ENCODE measurements around the gene GDF15.
A peak's percentile ranks its signal among the peaks of the same experiment; 100 is the strongest.
"Not testable (repeated sequence)": the region's sequence is repeated elsewhere in the genome, so short reads cannot be mapped to it uniquely, and the experiment has no call there.

Gene GDF15

GRCh38 chr19:18392417-18392816 is 6.5 kb downstream of the GDF15 start:
- no peak for DNase-seq

GRCh38 chr19:18392926-18393325 is 7.0 kb downstream of the GDF15 start:
- no peak for DNase-seq

GRCh38 chr19:18393836-18394235 is 7.9 kb downstream of the GDF15 start:
- DNase-seq, result no peak

DNA sequence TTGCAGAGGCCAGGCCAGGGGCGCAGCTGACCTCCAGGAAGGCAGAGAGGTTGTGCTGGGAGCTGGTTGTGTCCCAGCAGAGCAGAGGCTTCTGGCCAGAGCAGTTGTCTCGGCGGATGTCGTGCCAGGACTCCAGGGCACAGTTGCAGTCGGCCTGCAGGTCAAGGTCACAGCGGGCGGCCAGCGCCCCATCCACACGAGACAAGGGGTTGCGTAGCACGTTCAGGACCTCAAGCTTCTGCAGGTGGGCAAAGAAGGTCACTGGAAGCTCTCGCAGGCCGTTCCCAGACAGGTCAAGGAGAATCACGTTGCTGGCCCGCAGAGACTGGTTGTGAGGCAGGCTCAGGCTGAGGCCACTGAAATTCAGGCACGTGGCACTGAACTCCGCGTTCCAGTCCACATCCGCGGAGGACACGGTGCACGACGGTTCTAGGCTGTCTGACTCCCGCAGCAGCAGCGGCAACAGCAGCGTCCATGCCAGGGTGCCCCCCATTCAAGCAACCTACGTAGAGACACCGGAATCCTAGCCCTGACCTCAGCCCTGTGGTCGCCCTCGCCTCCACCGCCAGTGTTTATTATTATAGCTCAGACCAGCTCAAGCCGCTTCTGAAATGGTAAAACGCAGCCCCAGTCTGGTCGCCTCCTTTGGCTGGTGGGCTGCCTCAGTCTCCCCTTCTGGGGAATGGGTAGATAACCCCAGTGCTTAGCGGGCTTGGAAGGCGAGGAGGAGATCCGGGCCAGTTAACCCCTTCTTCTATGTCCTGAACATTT is 10.7 kb downstream of the GDF15 start:
- no peak for DNase-seq

- no peak for DNase-seq
These were observed 11.6 kb downstream of the GDF15 start, which contains the start of gene LRRC25 for GRCh38 chr19:18397242-18398202. LRRC25 (minus strand) TSS chr19:18397622; CDS start chr19:18396963, 659 bp downstream.

GRCh38 chr19:18399008-18399407 is 13.1 kb downstream of the GDF15 start:
- DNase-seq, result peak; percentile 56

- DNase-seq, result peak; percentile 72
These were observed 15.7 kb downstream of the GDF15 start for GRCh38 chr19:18401580-18402112.

DNA sequence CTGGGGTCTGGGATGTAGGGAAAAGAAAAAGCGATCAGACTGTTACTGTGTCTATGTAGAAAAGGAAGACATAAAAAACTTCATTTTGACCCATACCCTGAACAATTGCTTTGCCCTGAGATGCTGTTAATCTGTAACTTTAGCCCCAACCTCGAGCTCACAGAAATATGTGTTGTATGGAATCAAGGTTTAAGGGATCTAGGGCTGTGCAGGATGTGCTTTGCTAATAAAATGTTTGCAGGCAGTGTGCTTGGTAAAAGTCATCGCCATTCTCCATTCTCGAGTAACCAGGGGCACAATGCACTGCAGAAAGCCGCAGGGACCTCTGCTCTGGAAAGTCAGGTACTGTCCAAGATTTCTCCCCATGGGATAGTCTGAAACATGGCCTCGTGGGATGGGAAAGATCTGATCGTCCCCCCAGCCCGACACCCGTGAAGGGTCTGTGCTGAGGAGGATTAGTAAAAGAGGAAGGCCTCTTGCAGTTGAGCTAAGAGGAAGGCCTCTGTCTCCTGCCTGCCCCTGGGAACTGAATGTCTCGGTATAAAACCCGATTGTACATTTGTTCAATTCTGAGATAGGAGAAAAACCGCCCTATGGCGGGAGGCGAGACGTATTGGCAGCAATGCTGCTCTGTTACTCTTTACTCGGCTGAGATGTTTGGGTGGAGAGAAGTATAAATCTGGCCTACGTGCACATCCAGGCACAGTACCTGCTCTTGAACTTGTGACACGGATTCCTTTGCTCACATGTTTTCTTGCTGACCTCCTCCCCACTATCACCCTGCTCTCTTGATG is 16.7 kb downstream of the GDF15 start:
- DNase-seq, result not testable (repeated sequence)

DNA sequence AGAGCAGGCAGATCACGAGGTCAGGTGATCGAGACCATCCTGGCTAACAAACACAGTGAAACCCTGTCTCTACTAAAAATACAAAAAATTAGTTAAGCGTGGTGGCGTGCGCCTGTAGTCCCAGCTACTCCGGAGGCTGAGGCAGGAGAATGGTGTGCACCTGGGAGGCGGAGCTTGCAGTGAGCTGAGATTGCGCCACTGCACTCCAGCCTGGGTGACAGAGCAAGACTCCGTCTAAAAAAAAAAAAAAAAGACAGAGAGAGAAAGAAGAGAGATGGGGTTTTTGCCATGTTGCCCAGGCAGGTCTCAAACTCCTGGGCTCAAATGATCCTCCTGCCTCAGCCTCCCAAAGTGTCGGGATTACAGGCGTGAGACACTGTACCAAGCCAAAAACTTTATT is 19.8 kb downstream of the GDF15 start:
- DNase-seq, result not testable (repeated sequence)

DNA sequence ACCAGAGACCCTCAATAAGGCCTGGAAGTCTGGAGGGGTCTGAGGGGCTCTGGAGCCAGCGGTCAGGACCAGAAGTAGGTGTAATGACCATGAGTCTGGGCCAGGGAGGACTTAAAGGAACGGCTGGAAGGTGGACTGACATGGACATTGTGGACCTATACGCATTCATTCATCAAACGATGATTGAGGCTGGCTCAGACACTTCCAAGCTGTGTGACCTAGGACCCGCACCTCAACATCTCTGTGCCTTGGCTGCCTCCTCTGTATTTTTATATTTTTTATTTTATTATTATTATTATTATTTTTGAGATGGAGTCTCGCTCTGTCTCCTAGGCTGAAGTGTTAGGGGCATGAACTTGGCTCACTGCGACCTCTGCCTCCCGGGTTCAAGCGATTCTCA is 20.8 kb downstream of the GDF15 start:
- no peak for DNase-seq

GRCh38 chr19:18408053-18408476 is 22.1 kb downstream of the GDF15 start:
- no peak for DNase-seq

GRCh38 chr19:18412610-18413239 is 26.8 kb downstream of the GDF15 start:
- DNase-seq, result no peak

- DNase-seq, result no peak
These were observed 28.7 kb downstream of the GDF15 start for GRCh38 chr19:18414504-18415177.

GRCh38 chr19:18415178-18415867 is 29.4 kb downstream of the GDF15 start:
- peak; percentile 78 for DNase-seq

DNA sequence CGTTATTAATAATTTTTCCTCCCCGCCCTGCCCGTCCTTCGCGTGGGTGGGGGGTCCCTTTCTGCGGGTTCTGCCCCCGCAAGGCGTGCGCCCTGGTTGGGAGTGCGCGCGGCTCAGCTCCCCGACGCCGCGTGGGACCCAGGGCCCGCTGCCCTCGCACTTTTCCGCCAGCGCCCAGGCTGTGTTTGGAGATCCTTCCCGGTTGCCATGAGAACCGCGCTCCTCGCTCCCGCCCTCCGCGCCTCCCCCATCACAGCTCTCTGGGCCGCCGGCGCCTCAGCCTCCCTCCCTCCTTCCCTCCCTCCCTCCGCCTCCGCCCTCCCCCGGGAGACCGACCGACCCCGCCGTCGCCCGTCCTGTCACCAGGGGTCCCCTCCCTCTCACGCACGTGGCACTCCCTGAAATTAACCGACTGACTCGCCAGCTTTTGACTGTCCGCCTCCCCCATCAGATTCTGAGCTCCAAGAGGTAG is 30.9 kb downstream of the GDF15 start:
- peak; percentile 91 for DNase-seq

DNA sequence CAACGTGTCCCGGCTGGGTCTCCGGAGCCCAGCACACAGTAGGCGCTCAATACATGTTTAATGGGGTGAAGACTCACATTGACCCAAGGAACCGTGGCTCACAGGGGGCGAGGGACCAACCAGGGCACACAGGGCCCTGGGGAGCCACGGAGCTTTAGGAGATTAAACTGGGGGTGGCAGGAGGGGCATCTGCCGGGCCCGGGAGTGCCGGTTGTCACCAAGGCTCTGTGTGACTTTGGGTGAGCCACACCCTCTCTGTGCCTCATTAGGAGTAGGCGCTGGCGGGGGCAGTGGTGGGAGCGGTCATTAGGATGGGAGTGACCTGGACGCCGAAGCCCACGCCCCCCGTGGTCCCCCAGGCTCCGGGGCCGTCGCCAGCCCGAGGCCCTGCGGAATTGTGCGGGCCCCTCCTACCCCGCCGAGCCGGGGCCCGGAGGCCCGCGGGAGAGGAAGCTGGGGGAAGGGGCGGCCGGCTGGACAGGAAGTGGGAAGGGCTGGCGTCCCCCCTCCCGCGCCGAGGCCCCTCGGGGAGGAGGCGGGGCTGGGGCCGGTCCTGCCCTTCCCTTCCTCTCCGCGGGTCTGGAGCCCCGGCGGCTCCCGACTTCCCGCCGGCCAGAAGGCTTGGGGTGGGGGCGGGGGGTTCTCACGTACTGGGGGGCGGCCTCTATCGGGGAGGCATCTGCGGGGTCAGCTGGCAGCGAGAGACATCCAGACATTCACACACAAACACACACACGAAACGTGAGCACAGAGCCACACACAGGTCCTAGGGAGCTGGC is 31.5 kb downstream of the GDF15 start:
- peak; percentile 90 for DNase-seq

GRCh38 chr19:18418029-18418482 is 32.1 kb downstream of the GDF15 start:
- no peak for DNase-seq

GRCh38 chr19:18418483-18419194 is 32.7 kb downstream of the GDF15 start:
- DNase-seq, result peak; percentile 36

All from fibroblast of skin of back (primary cell).